Duodenal mucosa (tissue), 2 donors: ENCODE measurements around the gene FXYD6.

Experiments
- H3K27ac ChIP-seq: one replicate; pipeline ENCODE4 v1.7.0; 2013; ENCODE audit warnings: low read depth, low read length
- H3K27me3 ChIP-seq, 2 donors: one replicate each; pipeline ENCODE4 v1.7.0; 2013; ENCODE audit warnings: low read length in 2 of 2, control low read depth in 1 of 2; ENCODE audit not compliant: insufficient read depth in 2 of 2, control insufficient read depth in 1 of 2
- H3K36me3 ChIP-seq, 2 donors: one replicate each; pipeline ENCODE4 v1.7.0; 2013; ENCODE audit warnings: low read length in 2 of 2, control low read depth in 1 of 2; ENCODE audit not compliant: insufficient read depth in 2 of 2, control insufficient read depth in 1 of 2
- H3K4me1 ChIP-seq, 2 donors: one replicate each; pipeline ENCODE4 v1.7.0; 2013; ENCODE audit warnings: low read length in 2 of 2, control low read depth in 1 of 2; ENCODE audit not compliant: insufficient read depth in 2 of 2, control insufficient read depth in 1 of 2
- H3K4me3 ChIP-seq, 2 donors: one replicate each; pipeline ENCODE4 v1.7.0; 2013; ENCODE audit warnings: low read length in 2 of 2, low read depth in 1 of 2
- H3K9ac ChIP-seq, 2 donors: one replicate each; pipeline ENCODE4 v1.7.0; 2013; ENCODE audit warnings: low read length in 2 of 2, low read depth in 1 of 2
- H3K9me3 ChIP-seq, 2 donors: one replicate each; pipeline ENCODE4 v1.7.0; 2013; ENCODE audit warnings: low read length in 2 of 2, control low read depth in 1 of 2; ENCODE audit not compliant: control insufficient read depth in 1 of 2

Gene FXYD6

GRCh38 chr11:117851106-117851505 lies 25.4 kb downstream of the FXYD6 start:
- Histone ChIP-seq H3K9ac (no peak overlapping the region), H3K27ac (no peak overlapping the region), H3K4me1 (no peaks in the 10 kb centered on the region), H3K36me3 (no peaks in the 10 kb centered on the region), H3K27me3 (peaks cover 0 to 6% of the 10 kb centered on the region in 2 donors), H3K4me3 (no peak overlapping the region), H3K9me3 (no peaks in the 10 kb centered on the region)

- Histone ChIP-seq H3K27me3 (peaks cover 0 to 6% of the 10 kb centered on the region in 2 donors), H3K27ac (no peak overlapping the region), H3K4me3 (no peak overlapping the region), H3K4me1 (no peaks in the 10 kb centered on the region), H3K9ac (no peak overlapping the region), H3K9me3 (no peaks in the 10 kb centered on the region), H3K36me3 (no peaks in the 10 kb centered on the region)
These were observed 26.6 kb downstream of the FXYD6 start for GRCh38 chr11:117849781-117850414.

- H3K9ac ChIP-seq = no peak overlapping the region
- no peak overlapping the region for H3K4me3 ChIP-seq
- no peaks in the 10 kb centered on the region for H3K36me3 ChIP-seq
- peaks cover 0 to 7% of the 10 kb centered on the region in 2 donors for H3K4me1 ChIP-seq
- no peaks in the 10 kb centered on the region for H3K9me3 ChIP-seq
- H3K27me3 ChIP-seq = peaks cover 0 to 3% of the 10 kb centered on the region in 2 donors
- H3K27ac ChIP-seq = no peak overlapping the region
These were observed 32.6 kb downstream of the FXYD6 start for GRCh38 chr11:117843666-117844484.

- H3K9ac ChIP-seq = no peak overlapping the region
- H3K27ac ChIP-seq = no peak overlapping the region
- H3K9me3 ChIP-seq = no peaks in the 10 kb centered on the region
- H3K27me3 ChIP-seq = peaks cover 0 to 3% of the 10 kb centered on the region in 2 donors
- no peaks in the 10 kb centered on the region for H3K36me3 ChIP-seq
- H3K4me3 ChIP-seq = no peak overlapping the region
- H3K4me1 ChIP-seq = peaks cover 8 to 14% of the 10 kb centered on the region in 2 donors
These were observed 34.1 kb downstream of the FXYD6 start for GRCh38 chr11:117842131-117842941.

GRCh38 chr11:117841551-117842031 lies 34.9 kb downstream of the FXYD6 start:
- no peak overlapping the region for H3K27ac ChIP-seq
- H3K27me3 ChIP-seq = peaks cover 0 to 3% of the 10 kb centered on the region in 2 donors
- peaks cover 8 to 21% of the 10 kb centered on the region in 2 donors for H3K4me1 ChIP-seq
- H3K9me3 ChIP-seq = no peaks in the 10 kb centered on the region
- H3K36me3 ChIP-seq = no peaks in the 10 kb centered on the region
- H3K9ac ChIP-seq = no peak overlapping the region
- no peak overlapping the region for H3K4me3 ChIP-seq

- Histone ChIP-seq H3K9me3 (no peaks in the 10 kb centered on the region), H3K4me3 (no peak overlapping the region), H3K4me1 (peaks cover 8 to 21% of the 10 kb centered on the region in 2 donors), H3K9ac (no peak overlapping the region), H3K27ac (no peak overlapping the region), H3K27me3 (peaks cover 0 to 3% of the 10 kb centered on the region in 2 donors), H3K36me3 (no peaks in the 10 kb centered on the region)
These were observed 35.4 kb downstream of the FXYD6 start for GRCh38 chr11:117840881-117841550.

- Histone ChIP-seq H3K27me3 (peaks cover 0 to 3% of the 10 kb centered on the region in 2 donors), H3K36me3 (no peaks in the 10 kb centered on the region), H3K4me3 (no peak overlapping the region), H3K27ac (no peak overlapping the region), H3K9ac (no peak overlapping the region), H3K4me1 (peaks cover 8 to 21% of the 10 kb centered on the region in 2 donors), H3K9me3 (no peaks in the 10 kb centered on the region)
These were observed 36.3 kb downstream of the FXYD6 start for GRCh38 chr11:117839936-117840813.

GRCh38 chr11:117839380-117839881 lies 37.0 kb downstream of the FXYD6 start:
- Histone ChIP-seq H3K4me3 (no peak overlapping the region), H3K27ac (no peak overlapping the region), H3K36me3 (no peaks in the 10 kb centered on the region), H3K4me1 (peaks cover 8 to 22% of the 10 kb centered on the region in 2 donors), H3K9me3 (no peaks in the 10 kb centered on the region), H3K27me3 (peaks cover 0 to 3% of the 10 kb centered on the region in 2 donors), H3K9ac (no peak overlapping the region)

- Histone ChIP-seq H3K9ac (no peak overlapping the region), H3K27ac (no peak overlapping the region), H3K9me3 (no peaks in the 10 kb centered on the region), H3K27me3 (peaks cover 0 to 3% of the 10 kb centered on the region in 2 donors), H3K4me1 (peaks cover 12 to 28% of the 10 kb centered on the region in 2 donors), H3K4me3 (no peak overlapping the region), H3K36me3 (no peaks in the 10 kb centered on the region)
These were observed 37.6 kb downstream of the FXYD6 start for GRCh38 chr11:117838901-117839300.
